Body of pancreas (tissue), 4 donors: ENCODE measurements around the gene ABCG2.

Experiments
- CTCF ChIP-seq, 7 experiments: fragments of 450-650 bp in 4 of 7; fragments of 200-600 bp in 3 of 7; sonication (generic) in 3 of 7; IDR thresholded peaks; one replicate each; pipeline ENCODE4 v1.5.1; 2016 to 2019; ENCODE audit warnings: antibody characterized with exemption in 7 of 7
- POLR2A ChIP-seq, 3 donors: fragments of 450-650 bp; IDR thresholded peaks; one replicate each; pipeline ENCODE4 v1.6.1; 2016; ENCODE audit warnings: antibody characterized with exemption in 3 of 3, mild to moderate bottlenecking in 2 of 3

- TF ChIP-seq POLR2A (IDR thresholded peaks at IDR 0.05) (no peak), CTCF (IDR thresholded peaks at IDR 0.05) (no peak)
Measured at GRCh38 chr4:88179261-88179660, 20.8 kb upstream of the ABCG2 start.
